T-cell (primary cell): ENCODE data around the gene NTMT1. TPM values are rescaled to one million over a fixed set of nuclear protein-coding genes. Genes with fewer than 3 reads are reported as not detected.
A peak's percentile ranks its signal among the peaks of the same experiment; 100 is the strongest.
"Not testable (repeated sequence)": the region's sequence is repeated elsewhere in the genome, so short reads cannot be mapped to it uniquely, and the experiment has no call there.

Experiments used
- ATAC-seq, 4 experiments: fragments of 200-7000 bp in 3 of 4; fragments of 150-1000 bp in 1 of 4; cut with Tn5 transposase; replicated peaks in 1 of 4; 1 replicate in 3 of 4; 2 replicates in 1 of 4; pipeline ENCODE4 v1.10.0; 2021; ENCODE audit warnings: moderate library complexity in 3 of 4, mild to moderate bottlenecking in 2 of 4, moderate number of reproducible peaks in 1 of 4
- CTCF ChIA-PET, 2 donors: fragments of 300-600 bp; sonication (Branson Sonifier 250); formaldehyde crosslinking; loops; one replicate each; lab custom pipeline; 2022; ENCODE audit warnings: antibody characterized with exemption in 2 of 2; lab: Charles Lee
- POLR2A ChIA-PET, 2 donors: fragments of 300-600 bp; sonication (Branson Sonifier 250); formaldehyde crosslinking; loops; one replicate each; lab custom pipeline; 2022; ENCODE audit warnings: antibody characterized with exemption in 2 of 2; lab: Charles Lee
- DNase-seq, 35 experiments: peaks; one replicate each; pipeline versions ENCODE4 v3.0.0 to v3.0.0-alpha.2; 2013 to 2023
- H3K27ac ChIP-seq: one replicate; pipeline ENCODE4 v1.5.1; 2013; ENCODE audit warnings: low read length
- H3K27me3 ChIP-seq, 2 experiments: replicated peaks in 1 of 2; 1 replicate in 1 of 2; 2 replicates in 1 of 2; pipeline versions ENCODE4 v1.6.1 to v1.7.0; 2013; ENCODE audit warnings: low read length in 1 of 2, mixed read lengths in 1 of 2; ENCODE audit not compliant: control insufficient read depth in 2 of 2, insufficient read depth in 2 of 2; ENCODE audit errors: extremely low read depth in 1 of 2
- H3K36me3 ChIP-seq, 2 donors: 1 replicate in 1 of 2; 2 replicates in 1 of 2; pipeline versions ENCODE4 v1.6.1 to v1.7.0; 2013; ENCODE audit warnings: low read length in 1 of 2; ENCODE audit not compliant: control insufficient read depth in 2 of 2, insufficient read depth in 1 of 2; ENCODE audit errors: extremely low read depth in 1 of 2
- H3K4me1 ChIP-seq, 2 experiments: 1 replicate in 1 of 2; 2 replicates in 1 of 2; pipeline versions ENCODE4 v1.6.1 to v1.7.0; 2013; ENCODE audit warnings: low read length in 2 of 2, mixed read lengths in 1 of 2; ENCODE audit not compliant: insufficient read depth in 2 of 2, control insufficient read depth in 1 of 2; ENCODE audit errors: extremely low read depth in 1 of 2
- H3K4me3 ChIP-seq, 2 donors: 1 replicate in 1 of 2; 2 replicates in 1 of 2; pipeline versions ENCODE4 v1.5.1 to v1.7.0; 2013; ENCODE audit warnings: mild to moderate bottlenecking in 2 of 2, low read length in 1 of 2, moderate library complexity in 1 of 2; ENCODE audit not compliant: control insufficient read depth in 1 of 2; ENCODE audit errors: extremely low read depth in 1 of 2
- H3K9me3 ChIP-seq: 2 replicates; pipeline ENCODE4 v1.7.0; 2013
- H3K27ac Mint-ChIP-seq, 2 donors: one replicate each; pipeline ENCODE4 v1.8.0; 2020 to 2021; ENCODE audit warnings: mild to moderate bottlenecking in 2 of 2, mixed read lengths in 2 of 2
- H3K27me3 Mint-ChIP-seq, 2 donors: one replicate each; pipeline ENCODE4 v1.8.0; 2021 to 2022; ENCODE audit warnings: mixed read lengths in 2 of 2
- H3K36me3 Mint-ChIP-seq: one replicate; pipeline ENCODE4 v1.8.0; 2021; ENCODE audit warnings: mixed read lengths
- H3K4me1 Mint-ChIP-seq, 3 donors: one replicate each; pipeline ENCODE4 v1.8.0; 2020 to 2022; ENCODE audit warnings: mixed read lengths in 3 of 3, mild to moderate bottlenecking in 1 of 3
- H3K4me3 Mint-ChIP-seq, 3 donors: one replicate each; pipeline ENCODE4 v1.8.0; 2020 to 2022; ENCODE audit warnings: mild to moderate bottlenecking in 3 of 3, mixed read lengths in 3 of 3, moderate library complexity in 3 of 3
- H3K9me3 Mint-ChIP-seq, 3 donors: one replicate each; pipeline ENCODE4 v1.8.0; 2020 to 2022; ENCODE audit warnings: mixed read lengths in 3 of 3
- WGBS: methylation state at CpG from one replicate; pipeline ENCODE4 v1.1.5; 2013; ENCODE audit warnings: missing lambda C conversion rate; ENCODE audit not compliant: insufficient coverage; 5-methylcytosine and 5-hydroxymethylcytosine counted together
- total RNA-seq, 35 experiments: library from RNA in 6 of 35; stranded (reverse) in 6 of 35; fragments of 120-200 nt in 1 of 35; gene quantifications; one replicate each; pipeline versions ENCODE4 v1.2.1 to v1.2.4 and lab custom pipeline; 2013 to 2026

Gene NTMT1
- total RNA-seq, 5 donors from 2014 or later (not counting 1 experiment from before 2014, with no cell fraction given): 31.0 to 45.0 (median 40.3) TPM

DNA sequence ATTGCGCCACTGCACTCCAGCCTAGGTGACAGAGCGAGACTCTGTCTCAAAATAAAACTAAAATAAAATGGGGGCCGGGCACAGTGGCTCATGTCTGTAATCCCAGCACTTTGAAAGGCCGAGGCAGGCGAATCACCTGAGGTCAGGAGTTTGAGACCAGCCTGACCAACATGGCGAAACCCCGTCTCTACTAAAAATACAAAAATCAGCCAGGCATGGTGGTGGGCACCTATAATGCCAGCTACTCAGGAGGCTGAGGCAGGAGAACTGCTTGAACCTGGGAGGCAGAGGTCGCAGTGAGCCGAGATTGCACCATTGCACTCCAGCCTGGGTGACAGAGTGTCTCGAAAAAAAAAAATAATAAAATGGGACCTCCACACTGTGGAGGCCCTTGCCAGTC, 10.4 kb downstream of the NTMT1 start:
- H3K27ac ChIP-seq, H3K9me3 ChIP-seq, CTCF ChIA-PET, H3K4me3 Mint-ChIP-seq, H3K27ac Mint-ChIP-seq, POLR2A ChIA-PET, ATAC-seq, H3K27me3 Mint-ChIP-seq, H3K9me3 Mint-ChIP-seq, H3K27me3 ChIP-seq, DNase-seq, H3K4me3 ChIP-seq: not testable (repeated sequence)
- WGBS: 93% methylated on average over 10 of the region's 10 CpGs
- peaks cover 25 to 68% of the 10 kb centered on the region in 2 donors for H3K36me3 ChIP-seq
- H3K4me1 Mint-ChIP-seq: peaks cover 33 to 34% (median 34%) of the 10 kb centered on the region in 3 donors
- H3K4me1 ChIP-seq: peaks cover 8 to 36% of the 10 kb centered on the region in 2 experiments
- H3K36me3 Mint-ChIP-seq: peaks cover 26% of the 10 kb centered on the region

DNA sequence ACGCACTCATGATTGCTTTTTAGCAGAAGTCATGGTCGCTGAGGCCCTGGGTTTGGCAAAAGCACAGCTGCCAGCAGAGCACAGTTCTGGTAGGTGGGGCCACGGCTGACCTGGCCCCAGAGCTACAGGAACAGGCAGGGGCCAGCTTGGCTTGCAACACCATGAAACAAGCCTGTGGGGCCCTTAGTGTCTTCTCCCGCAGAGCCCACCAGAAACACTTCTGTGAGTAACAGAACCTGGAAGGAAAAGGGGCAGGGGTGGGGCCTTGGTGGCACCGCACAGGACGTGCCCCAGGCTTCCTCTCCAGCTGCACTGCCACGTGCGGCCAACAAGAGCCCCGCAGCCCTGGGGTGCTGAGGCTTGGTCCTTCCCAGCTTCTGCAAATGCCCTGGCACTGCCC, 11.1 kb downstream of the NTMT1 start:
- Histone ChIP-seq H3K4me1 (peaks cover 8 to 32% of the 10 kb centered on the region in 2 experiments), H3K4me3 (no peak overlapping the region), H3K9me3 (no peaks in the 10 kb centered on the region), H3K27me3 (no peaks in the 10 kb centered on the region), H3K36me3 (peaks cover 25 to 65% of the 10 kb centered on the region in 2 donors), H3K27ac (no peak overlapping the region)
- ChIA-PET POLR2A (no interaction called here), CTCF (interaction anchor here (0.6 to 1.1 kb wide), 2 partner anchors 148 to 160 kb away, joined by 3 to 6 read pairs; no protein-coding TSS in a partner anchor)
- Mint-ChIP-seq H3K36me3 (peaks cover 26% of the 10 kb centered on the region), H3K9me3 (no peaks in the 10 kb centered on the region), H3K4me3 (no peak overlapping the region), H3K27ac (no peak overlapping the region), H3K4me1 (peaks cover 29 to 31% (median 29%) of the 10 kb centered on the region in 3 donors), H3K27me3 (no peaks in the 10 kb centered on the region)
- no peak for ATAC-seq
- no peak for DNase-seq
- 60% methylated on average over 9 of the region's 9 CpGs for WGBS

DNA sequence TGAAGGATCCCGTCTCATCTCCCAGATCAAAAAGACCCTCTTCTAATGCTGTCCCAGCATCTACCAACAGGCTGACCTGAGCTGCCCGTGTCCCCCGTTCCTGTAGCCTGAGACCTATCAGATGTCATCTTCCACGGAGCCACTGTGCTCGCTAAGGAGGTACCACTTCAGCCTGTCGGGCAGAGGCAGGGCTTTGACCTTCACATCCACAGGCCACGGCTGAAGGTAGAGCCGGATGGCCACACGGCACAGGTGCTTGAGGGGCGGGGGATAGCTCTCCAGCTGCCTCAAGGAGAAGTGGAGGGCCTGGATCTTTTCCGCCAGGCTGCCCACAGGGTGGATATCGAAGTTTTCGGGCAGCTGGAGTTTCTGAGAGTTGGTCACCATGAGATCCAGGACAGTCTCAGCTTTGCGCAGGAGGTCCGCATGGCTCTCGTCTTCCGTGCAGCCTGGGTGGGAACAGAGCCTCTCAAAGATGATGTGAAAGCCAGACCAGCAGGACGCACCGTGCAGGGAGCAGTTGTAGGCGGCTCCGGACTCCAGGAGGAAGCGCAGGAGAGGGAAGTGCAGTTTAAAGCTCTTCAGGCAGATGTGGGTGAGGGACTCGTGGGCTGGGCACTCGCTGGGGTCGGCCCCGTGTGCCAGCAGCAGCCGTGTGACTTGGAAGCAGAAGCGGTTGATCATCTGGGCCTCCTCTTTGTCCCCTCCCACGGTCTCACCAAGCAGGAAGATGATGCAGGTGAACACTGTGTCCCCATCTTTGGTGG, 11.9 kb downstream of the NTMT1 start:
- no peaks in the 10 kb centered on the region for H3K9me3 ChIP-seq
- no peak for DNase-seq
- peaks cover 25 to 58% of the 10 kb centered on the region in 2 donors for H3K36me3 ChIP-seq
- peak overlapping the region in 2 of 3 donors; percentile 17 to 48 for H3K4me3 Mint-ChIP-seq
- H3K27ac ChIP-seq: no peak overlapping the region
- POLR2A ChIA-PET: interaction anchor here in 1 of 2 donors (0.5 kb wide), 1 partner anchor 126 kb away, joined by 4 read pairs; no protein-coding TSS in a partner anchor
- peaks cover 26% of the 10 kb centered on the region for H3K36me3 Mint-ChIP-seq
- no peak overlapping the region for H3K27ac Mint-ChIP-seq
- CTCF ChIA-PET: interaction anchor here (0.5 to 1.1 kb wide), 3 partner anchors 148 to 492 kb away, joined by 3 to 6 read pairs (median 4); no protein-coding TSS in a partner anchor
- no peak for ATAC-seq
- H3K4me3 ChIP-seq: no peak overlapping the region
- H3K27me3 Mint-ChIP-seq: no peaks in the 10 kb centered on the region
- H3K27me3 ChIP-seq: no peaks in the 10 kb centered on the region
- H3K9me3 Mint-ChIP-seq: no peaks in the 10 kb centered on the region
- H3K4me1 Mint-ChIP-seq: peaks cover 23 to 34% (median 29%) of the 10 kb centered on the region in 3 donors
- peaks cover 8 to 34% of the 10 kb centered on the region in 2 experiments for H3K4me1 ChIP-seq
- 86% methylated on average over 26 of the region's 29 CpGs for WGBS

DNA sequence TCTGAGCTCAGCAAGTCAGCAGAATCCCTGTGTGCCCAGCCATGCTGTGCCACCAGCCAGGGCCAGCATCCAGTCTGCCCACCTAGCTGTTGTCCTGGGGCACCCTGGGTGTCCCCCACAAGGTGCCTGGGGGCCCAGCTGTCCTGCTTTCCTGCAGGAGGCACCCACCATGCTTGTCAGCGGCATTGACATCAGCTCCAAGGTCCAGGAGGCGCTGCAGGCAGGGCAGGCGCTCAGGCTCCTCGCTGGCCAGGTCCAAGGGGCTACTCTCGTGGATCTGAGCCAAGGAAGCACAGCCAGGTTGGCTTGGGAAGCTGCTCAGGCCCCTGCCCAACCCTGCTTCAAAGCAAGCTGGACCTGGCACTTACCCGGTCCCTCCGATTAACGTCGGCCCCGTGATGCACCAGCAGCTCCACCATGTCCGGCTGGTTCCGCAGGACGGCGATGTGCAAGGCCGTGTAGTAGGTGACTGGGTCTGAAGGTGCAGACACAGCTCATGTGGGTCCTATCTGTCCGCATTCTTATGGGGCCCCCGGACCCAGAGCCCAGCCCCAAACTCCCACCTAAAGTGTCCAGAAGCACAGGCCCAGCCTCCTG, 13.2 kb downstream of the NTMT1 start:
- H3K4me3 Mint-ChIP-seq: no peak overlapping the region
- 95% methylated on average over 11 of the region's 17 CpGs for WGBS
- H3K27me3 ChIP-seq: no peaks in the 10 kb centered on the region
- H3K27me3 Mint-ChIP-seq: no peaks in the 10 kb centered on the region
- ATAC-seq: no peak
- ChIA-PET POLR2A (interaction anchor here in 1 of 2 donors (0.6 kb wide), 1 partner anchor 1054 kb away, joined by 3 read pairs; no protein-coding TSS in a partner anchor), CTCF (interaction anchor here in 1 of 2 donors (0.5 to 1.9 kb wide), 3 partner anchors 14 to 1484 kb away, joined by 3 to 7 read pairs (median 5); no protein-coding TSS in a partner anchor)
- peaks cover 8 to 31% of the 10 kb centered on the region in 2 experiments for H3K4me1 ChIP-seq
- H3K27ac Mint-ChIP-seq: no peak overlapping the region
- H3K4me1 Mint-ChIP-seq: peaks cover 22 to 34% (median 29%) of the 10 kb centered on the region in 3 donors
- no peak for DNase-seq
- H3K36me3 ChIP-seq: peaks cover 25 to 45% of the 10 kb centered on the region in 2 donors
- H3K36me3 Mint-ChIP-seq: peaks cover 26% of the 10 kb centered on the region
- H3K27ac ChIP-seq: no peak overlapping the region
- no peaks in the 10 kb centered on the region for H3K9me3 Mint-ChIP-seq
- H3K9me3 ChIP-seq: no peaks in the 10 kb centered on the region
- H3K4me3 ChIP-seq: no peak overlapping the region

DNA sequence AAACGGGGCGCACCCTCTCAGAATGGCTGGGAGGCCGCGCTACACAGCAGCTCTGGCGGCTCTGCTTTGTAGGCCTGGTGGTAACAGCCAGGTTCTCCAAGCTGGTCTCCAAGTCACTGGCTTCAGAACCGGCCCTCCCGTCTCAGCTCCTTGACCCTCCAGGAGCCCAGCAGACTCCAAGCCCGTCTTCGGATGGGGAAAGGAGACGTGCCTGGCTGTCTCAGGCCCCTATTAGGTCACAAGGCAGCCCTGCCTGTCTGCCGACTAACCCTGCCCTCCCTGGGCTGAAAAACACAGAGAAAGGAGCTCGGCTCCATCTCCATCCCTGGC, 13.8 kb downstream of the NTMT1 start:
- H3K36me3 ChIP-seq: peaks cover 24 to 39% of the 10 kb centered on the region in 2 donors
- H3K4me3 ChIP-seq: no peak overlapping the region
- peak overlapping the region; percentile 79 to 85 (median 83) for H3K4me3 Mint-ChIP-seq
- no peaks in the 10 kb centered on the region for H3K27me3 Mint-ChIP-seq
- no peak for ATAC-seq
- H3K27me3 ChIP-seq: no peaks in the 10 kb centered on the region
- no peak overlapping the region for H3K27ac ChIP-seq
- CTCF ChIA-PET: interaction anchor here in 1 of 2 donors (0.5 to 1.9 kb wide), 5 partner anchors 14 to 1485 kb away, joined by 3 to 7 read pairs (median 3); partner anchors contain the start of gene NTMT1
- no peaks in the 10 kb centered on the region for H3K9me3 Mint-ChIP-seq
- POLR2A ChIA-PET: interaction anchor here in 1 of 2 donors (0.6 kb wide), 1 partner anchor 1053 kb away, joined by 3 read pairs; no protein-coding TSS in a partner anchor
- H3K4me1 ChIP-seq: peaks cover 8 to 31% of the 10 kb centered on the region in 2 experiments
- WGBS: 93% methylated on average over 10 of the region's 12 CpGs
- peaks cover 22 to 34% (median 29%) of the 10 kb centered on the region in 3 donors for H3K4me1 Mint-ChIP-seq
- no peak for DNase-seq
- peaks cover 25% of the 10 kb centered on the region for H3K36me3 Mint-ChIP-seq
- no peaks in the 10 kb centered on the region for H3K9me3 ChIP-seq
- peak overlapping the region in 1 of 2 donors; percentile 55 for H3K27ac Mint-ChIP-seq
